CD4-positive, alpha-beta T cell (primary cell): ENCODE data around the gene NPRL2. TPM values are rescaled to one million over a fixed set of nuclear protein-coding genes. Genes with fewer than 3 reads are reported as not detected.

Experiments
- ATAC-seq: fragments of 200-7000 bp; cut with Tn5 transposase; one replicate; pipeline ENCODE4 v1.10.0; 2022; ENCODE audit warnings: mild to moderate bottlenecking; ENCODE audit not compliant: poor library complexity
- CTCF ChIA-PET: fragments of 350-600 bp; sonication (Branson Sonifier 250); formaldehyde crosslinking; loops from one replicate; lab custom pipeline; 2021; ENCODE audit warnings: antibody characterized with exemption, inconsistent platforms; lab: Charles Lee
- POLR2A ChIA-PET: fragments of 350-600 bp; sonication (Branson Sonifier 250); formaldehyde crosslinking; loops from one replicate; lab custom pipeline; 2021; ENCODE audit warnings: antibody characterized with exemption, inconsistent platforms; lab: Charles Lee
- DNase-seq, 14 experiments: peaks; one replicate each; pipeline ENCODE4 v3.0.0-alpha.2; 2013 to 2020; ENCODE audit warnings: mixed read lengths in 2 of 14
- H3K27ac ChIP-seq, 2 donors: one replicate each; pipeline versions ENCODE4 v1.5.1 to v1.7.0; 2013; ENCODE audit warnings: low read length in 2 of 2, low read depth in 1 of 2, mild to moderate bottlenecking in 1 of 2
- H3K27me3 ChIP-seq, 2 experiments: 1 replicate in 1 of 2; 2 replicates in 1 of 2; pipeline versions ENCODE4 v1.6.1 to v1.7.0; 2013; ENCODE audit warnings: low read length in 2 of 2, control low read depth in 1 of 2, mild to moderate bottlenecking in 1 of 2, moderate library complexity in 1 of 2; ENCODE audit not compliant: insufficient read depth in 2 of 2, control insufficient read depth in 1 of 2
- H3K36me3 ChIP-seq: one replicate; pipeline ENCODE4 v1.6.1; 2013; ENCODE audit warnings: low read length, control low read depth; ENCODE audit not compliant: insufficient read depth
- H3K4me1 ChIP-seq: one replicate; pipeline ENCODE4 v1.6.1; 2013; ENCODE audit warnings: low read length, control low read depth; ENCODE audit not compliant: insufficient read depth
- H3K4me3 ChIP-seq: one replicate; pipeline ENCODE4 v1.5.1; 2013; ENCODE audit warnings: mild to moderate bottlenecking, low read length, moderate library complexity
- H3K9me3 ChIP-seq, 2 experiments: 1 replicate in 1 of 2; 2 replicates in 1 of 2; pipeline versions ENCODE4 v1.6.1 to v1.7.0; 2013; ENCODE audit warnings: low read length in 2 of 2, mild to moderate bottlenecking in 2 of 2, control low read depth in 1 of 2, moderate library complexity in 1 of 2; ENCODE audit not compliant: control insufficient read depth in 1 of 2, insufficient read depth in 1 of 2
- H3K27ac Mint-ChIP-seq: one replicate; pipeline ENCODE4 v1.8.0; 2020; ENCODE audit warnings: mixed read lengths
- H3K27me3 Mint-ChIP-seq: one replicate; pipeline ENCODE4 v1.8.0; 2021; ENCODE audit warnings: mixed read lengths
- H3K36me3 Mint-ChIP-seq: one replicate; pipeline ENCODE4 v1.8.0; 2021; ENCODE audit warnings: low read depth, mixed read lengths
- H3K4me1 Mint-ChIP-seq: one replicate; pipeline ENCODE4 v1.8.0; 2021; ENCODE audit warnings: low read depth, mixed read lengths
- H3K4me3 Mint-ChIP-seq: one replicate; pipeline ENCODE4 v1.8.0; 2020; ENCODE audit warnings: mild to moderate bottlenecking, mixed read lengths
- H3K9me3 Mint-ChIP-seq: one replicate; pipeline ENCODE4 v1.8.0; 2020; ENCODE audit warnings: mixed read lengths
- intact Hi-C, 2 experiments: fragments of 100-400 bp; cut with DNase I in 1 of 2; cut with micrococcal nuclease in 1 of 2; formaldehyde crosslinking; loops; one replicate each; pipeline versions ENCODE4 v1.15.1 to v1.9.0; 2023 to 2025; cut with DNase I, micrococcal nuclease
- total RNA-seq, 174 experiments: library from RNA in 2 of 174; stranded (reverse) in 2 of 174; gene quantifications; one replicate each; pipeline ENCODE4 v1.2.3 and lab custom pipeline; 2021 to 2026
- TF ChIP-seq, protein P1 (sequence below): fragments of 200-600 bp; IDR thresholded peaks from one replicate; pipeline ENCODE4 v1.8.0; 2022; ENCODE audit warnings: antibody characterized with exemption, mild to moderate bottlenecking

NPRL2 gene
- total RNA-seq, 2 experiments from 2014 or later = 29.4 to 33.2 TPM

DNA sequence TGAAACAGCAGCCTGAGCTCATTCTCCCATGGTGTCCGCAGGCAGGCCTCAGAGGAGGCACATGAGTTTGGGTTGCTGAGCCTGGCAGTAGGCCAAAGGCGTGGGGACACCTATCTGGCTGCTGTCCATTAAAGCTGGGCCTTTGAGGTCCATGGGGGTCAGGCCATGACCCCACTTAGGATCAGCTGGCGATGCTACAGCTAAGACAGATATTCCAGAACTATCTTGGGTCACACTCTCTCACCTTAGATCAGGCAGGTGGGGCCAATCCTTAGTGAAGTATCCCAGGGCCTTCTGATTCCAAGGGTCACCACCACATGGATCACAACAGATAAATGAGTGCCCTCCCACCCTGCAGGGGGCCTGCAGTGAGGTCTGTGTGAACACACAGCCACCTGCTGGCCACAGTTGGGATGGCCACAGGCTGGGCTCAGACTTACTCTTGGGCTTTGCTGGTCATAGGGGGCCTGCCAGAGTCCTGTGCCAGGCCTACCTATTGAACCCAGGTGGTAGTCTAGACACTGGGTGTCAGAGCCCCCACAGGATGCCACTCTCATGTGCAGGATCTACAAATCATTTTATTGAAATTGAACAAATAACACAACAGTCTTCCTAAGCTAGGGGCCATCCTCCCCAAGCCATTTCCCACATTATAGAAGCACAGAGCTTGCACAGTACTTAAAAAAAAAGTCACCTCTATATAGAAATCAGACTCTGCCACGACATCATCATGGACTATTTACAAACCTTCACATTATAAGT, 26.0 kb downstream of the NPRL2 start:
- POLR2A ChIA-PET = interaction anchor here (0.7 to 1.8 kb wide), 3 partner anchors 13 to 32 kb away, joined by 3 to 12 read pairs (median 3); no protein-coding TSS in a partner anchor
- TF ChIP-seq, protein P1, sequence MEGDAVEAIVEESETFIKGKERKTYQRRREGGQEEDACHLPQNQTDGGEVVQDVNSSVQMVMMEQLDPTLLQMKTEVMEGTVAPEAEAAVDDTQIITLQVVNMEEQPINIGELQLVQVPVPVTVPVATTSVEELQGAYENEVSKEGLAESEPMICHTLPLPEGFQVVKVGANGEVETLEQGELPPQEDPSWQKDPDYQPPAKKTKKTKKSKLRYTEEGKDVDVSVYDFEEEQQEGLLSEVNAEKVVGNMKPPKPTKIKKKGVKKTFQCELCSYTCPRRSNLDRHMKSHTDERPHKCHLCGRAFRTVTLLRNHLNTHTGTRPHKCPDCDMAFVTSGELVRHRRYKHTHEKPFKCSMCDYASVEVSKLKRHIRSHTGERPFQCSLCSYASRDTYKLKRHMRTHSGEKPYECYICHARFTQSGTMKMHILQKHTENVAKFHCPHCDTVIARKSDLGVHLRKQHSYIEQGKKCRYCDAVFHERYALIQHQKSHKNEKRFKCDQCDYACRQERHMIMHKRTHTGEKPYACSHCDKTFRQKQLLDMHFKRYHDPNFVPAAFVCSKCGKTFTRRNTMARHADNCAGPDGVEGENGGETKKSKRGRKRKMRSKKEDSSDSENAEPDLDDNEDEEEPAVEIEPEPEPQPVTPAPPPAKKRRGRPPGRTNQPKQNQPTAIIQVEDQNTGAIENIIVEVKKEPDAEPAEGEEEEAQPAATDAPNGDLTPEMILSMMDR = peak; percentile 71
- Histone ChIP-seq H3K27me3 (no peaks in the 10 kb centered on the region), H3K9me3 (no peaks in the 10 kb centered on the region), H3K36me3 (peaks cover 14% of the 10 kb centered on the region), H3K4me1 (peaks cover 67% of the 10 kb centered on the region), H3K4me3 (no peak overlapping the region), H3K27ac (no peak overlapping the region)
- Mint-ChIP-seq H3K27me3 (no peaks in the 10 kb centered on the region), H3K4me1 (peaks cover 43% of the 10 kb centered on the region), H3K27ac (peak overlapping the region; percentile 54), H3K36me3 (peaks cover 23% of the 10 kb centered on the region), H3K9me3 (no peaks in the 10 kb centered on the region), H3K4me3 (peak overlapping the region; percentile 68)
- intact Hi-C loops = loop anchor here (1.0 to 5.0 kb wide), 3 partner anchors 49 to 132 kb away; partner anchors contain the start of gene GNAT1 (in 1 of the 2)
- ATAC-seq (peak; percentile 27), DNase-seq (peak in 13 of 14 experiments; percentile 46 to 79 (median 54))
- CTCF ChIA-PET = interaction anchor here (0.8 to 2.4 kb wide), 12 partner anchors 9 to 125 kb away, joined by 3 to 19 read pairs (median 6); partner anchors contain the start of genes CYB561D2, HYAL3, IFRD2 and NAA80

DNA sequence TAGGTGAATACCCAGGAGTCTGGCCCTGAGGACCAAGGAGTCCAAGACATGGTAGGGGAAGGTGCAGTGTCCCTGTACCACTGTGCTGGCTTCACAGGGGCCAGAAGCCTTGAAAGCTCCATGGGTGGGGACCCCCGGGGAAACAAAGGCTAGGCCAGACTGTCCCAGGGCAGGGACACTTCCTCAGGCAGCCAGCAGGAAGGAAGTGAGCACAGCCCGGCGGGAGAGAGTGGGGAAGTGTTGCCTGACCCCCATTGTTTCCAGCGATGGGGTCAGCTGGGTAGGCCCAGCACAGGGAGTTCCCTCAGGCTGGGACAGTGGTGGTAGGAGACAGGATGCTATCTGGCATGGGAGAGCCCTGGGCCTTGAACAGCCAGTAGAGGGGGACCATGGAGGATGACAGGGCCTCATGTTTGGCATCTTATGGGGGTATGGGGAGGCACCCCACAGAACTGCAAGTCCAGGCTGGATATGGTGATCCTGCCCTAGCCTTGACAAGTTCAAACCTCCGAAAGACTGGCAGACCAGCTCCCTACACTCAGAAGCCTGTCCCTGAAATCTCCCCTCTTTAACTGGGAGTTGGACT, 26.9 kb downstream of the NPRL2 start:
- ChIA-PET CTCF (interaction anchor here (0.8 to 2.4 kb wide), 12 partner anchors 8 to 124 kb away, joined by 3 to 19 read pairs (median 6); partner anchors contain the start of genes CYB561D2, HYAL3, IFRD2 and NAA80), POLR2A (interaction anchor here (1.0 to 3.6 kb wide), 3 partner anchors 14 to 27 kb away, joined by 3 to 15 read pairs (median 12); partner anchors contain the start of genes CYB561D2 and NPRL2)
- H3K27ac Mint-ChIP-seq = peak overlapping the region; percentile 54
- H3K27me3 ChIP-seq = no peaks in the 10 kb centered on the region
- ATAC-seq (no peak), DNase-seq (peak in 1 of 14 experiments; percentile 32)
- H3K36me3 Mint-ChIP-seq = peaks cover 22% of the 10 kb centered on the region
- H3K9me3 Mint-ChIP-seq = no peaks in the 10 kb centered on the region
- no peaks in the 10 kb centered on the region for H3K9me3 ChIP-seq
- peaks cover 74% of the 10 kb centered on the region for H3K4me1 ChIP-seq
- intact Hi-C loops = loop anchor here (1.0 to 5.0 kb wide), 3 partner anchors 48 to 131 kb away; partner anchors contain the start of gene GNAT1 (in 1 of the 2)
- no peak overlapping the region for H3K4me3 ChIP-seq
- peak overlapping the region; percentile 70 for H3K4me3 Mint-ChIP-seq
- H3K36me3 ChIP-seq = peaks cover 10% of the 10 kb centered on the region
- peak overlapping the region; percentile 29 for H3K27ac ChIP-seq
- TF ChIP-seq, protein P1 = no peak
- H3K4me1 Mint-ChIP-seq = peaks cover 48% of the 10 kb centered on the region
- H3K27me3 Mint-ChIP-seq = no peaks in the 10 kb centered on the region

DNA sequence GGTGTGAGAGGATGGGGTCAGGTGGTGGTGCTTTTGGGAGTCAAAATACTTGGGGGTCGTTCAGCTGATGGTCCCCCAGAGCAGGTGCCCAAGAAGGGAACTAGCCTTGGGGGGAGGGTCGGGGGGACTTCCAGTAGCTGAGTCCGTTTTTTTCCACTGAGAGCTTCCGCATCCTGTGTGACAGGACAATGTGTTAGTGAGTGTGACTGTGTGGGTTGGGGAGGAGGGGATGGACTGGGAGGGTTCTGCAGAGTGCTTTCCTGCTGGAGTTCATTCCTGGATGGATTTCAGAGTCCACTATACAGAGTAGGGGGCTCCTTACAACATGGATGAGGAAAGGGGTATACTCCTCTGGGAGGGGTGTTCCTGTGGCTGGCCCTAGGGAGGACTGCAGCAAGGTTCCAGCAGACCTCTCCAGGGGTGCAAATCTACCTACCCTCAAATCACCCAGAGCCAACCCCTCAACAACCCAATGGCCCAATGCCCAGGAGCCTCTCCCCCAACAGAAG, 27.4 kb downstream of the NPRL2 start:
- ChIA-PET POLR2A (interaction anchor here (1.0 to 3.6 kb wide), 3 partner anchors 14 to 28 kb away, joined by 3 to 25 read pairs (median 15); partner anchors contain the start of genes CYB561D2 and NPRL2), CTCF (interaction anchor here (0.6 to 2.2 kb wide), 4 partner anchors 18 to 77 kb away, joined by 3 to 8 read pairs (median 6); partner anchors contain the start of genes CYB561D2, NPRL2 and RASSF1)
- DNase-seq (peak in 1 of 14 experiments; percentile 40), ATAC-seq (no peak)
- Histone ChIP-seq H3K27ac (peak overlapping the region; percentile 29), H3K36me3 (peaks cover 10% of the 10 kb centered on the region), H3K27me3 (no peaks in the 10 kb centered on the region), H3K4me3 (no peak overlapping the region), H3K4me1 (peaks cover 74% of the 10 kb centered on the region), H3K9me3 (no peaks in the 10 kb centered on the region)
- intact Hi-C loops = loop anchor here in 1 of 2 experiments (5.0 kb wide), 1 partner anchor 131 kb away; the partner anchor contains the start of gene GNAT1
- Mint-ChIP-seq H3K36me3 (peaks cover 17% of the 10 kb centered on the region), H3K27ac (no peak overlapping the region), H3K4me3 (peak overlapping the region; percentile 70), H3K27me3 (no peaks in the 10 kb centered on the region), H3K9me3 (no peaks in the 10 kb centered on the region), H3K4me1 (peaks cover 48% of the 10 kb centered on the region)
- TF ChIP-seq, protein P1 = no peak
